Measurements from ENCODE around the gene RANGRF. TPM values are rescaled to one million over a fixed set of nuclear protein-coding genes. Genes with fewer than 3 reads are reported as not detected.

The RANGRF gene
- total and polyA plus RNA-seq, 9 of the 15 experiments (the other 6 are each of a cell fraction or from before 2014, with no cell fraction given) = 7.6 to 60.0 (median 16.0) TPM

GRCh38 chr17:8249621-8250500 is 38.6 kb upstream of the RANGRF start (continued):
- TF ChIP-seq KAT8 (IDR thresholded peaks at IDR 0.05; ENCODE audit: low read depth) (no peak), ZNF668 (CRISPR knock-in tag; IDR thresholded peaks at IDR 0.05) (no peak), SREBF1 (IDR thresholded peaks at IDR 0.05; ENCODE audit: borderline replicate concordance, low read depth, low read length) (no peak), HES1 (IDR thresholded peaks at IDR 0.05; ENCODE audit: low read depth) (no peak), ZC3H4 (CRISPR knock-in tag; IDR thresholded peaks at IDR 0.05; ENCODE audit: borderline replicate concordance) (no peak), ZNF316 (IDR thresholded peaks at IDR 0.05) (peak; percentile 85), SIX5 (IDR thresholded peaks at IDR 0.05; ENCODE audit: borderline replicate concordance in 1 of 2, insufficient read depth in 1 of 2, low read depth in 1 of 2, low read length in 2 of 2) (no peak), CREM (IDR thresholded peaks at IDR 0.05; ENCODE audit: low read depth) (no peak), ILF3 (IDR thresholded peaks at IDR 0.05; ENCODE audit: borderline replicate concordance) (no peak), KDM1A (IDR thresholded peaks at IDR 0.05) (0 out of 4 replicates have a peak, but pooled peaks of 1 of the 2 experiments have one; percentile 7), PHB2 (IDR thresholded peaks at IDR 0.05; ENCODE audit: low read depth) (no peak), TCF7 (IDR thresholded peaks at IDR 0.05; ENCODE audit: borderline replicate concordance) (no peak), VEZF1 (CRISPR knock-in tag; IDR thresholded peaks at IDR 0.05) (no peak), MED1 (CRISPR knock-in tag; IDR thresholded peaks at IDR 0.05; ENCODE audit: borderline replicate concordance) (no peak), HMG20A (CRISPR knock-in tag; conservative IDR thresholded peaks at IDR 0.05) (no peak), NFIC (IDR thresholded peaks at IDR 0.05) (no peak), TEAD2 (tag; IDR thresholded peaks at IDR 0.05) (no peak), ETS2 (tag; IDR thresholded peaks at IDR 0.05; ENCODE audit: borderline replicate concordance, poor library complexity, severe bottlenecking) (no peak)
- TF ChIP-seq, protein P1, sequence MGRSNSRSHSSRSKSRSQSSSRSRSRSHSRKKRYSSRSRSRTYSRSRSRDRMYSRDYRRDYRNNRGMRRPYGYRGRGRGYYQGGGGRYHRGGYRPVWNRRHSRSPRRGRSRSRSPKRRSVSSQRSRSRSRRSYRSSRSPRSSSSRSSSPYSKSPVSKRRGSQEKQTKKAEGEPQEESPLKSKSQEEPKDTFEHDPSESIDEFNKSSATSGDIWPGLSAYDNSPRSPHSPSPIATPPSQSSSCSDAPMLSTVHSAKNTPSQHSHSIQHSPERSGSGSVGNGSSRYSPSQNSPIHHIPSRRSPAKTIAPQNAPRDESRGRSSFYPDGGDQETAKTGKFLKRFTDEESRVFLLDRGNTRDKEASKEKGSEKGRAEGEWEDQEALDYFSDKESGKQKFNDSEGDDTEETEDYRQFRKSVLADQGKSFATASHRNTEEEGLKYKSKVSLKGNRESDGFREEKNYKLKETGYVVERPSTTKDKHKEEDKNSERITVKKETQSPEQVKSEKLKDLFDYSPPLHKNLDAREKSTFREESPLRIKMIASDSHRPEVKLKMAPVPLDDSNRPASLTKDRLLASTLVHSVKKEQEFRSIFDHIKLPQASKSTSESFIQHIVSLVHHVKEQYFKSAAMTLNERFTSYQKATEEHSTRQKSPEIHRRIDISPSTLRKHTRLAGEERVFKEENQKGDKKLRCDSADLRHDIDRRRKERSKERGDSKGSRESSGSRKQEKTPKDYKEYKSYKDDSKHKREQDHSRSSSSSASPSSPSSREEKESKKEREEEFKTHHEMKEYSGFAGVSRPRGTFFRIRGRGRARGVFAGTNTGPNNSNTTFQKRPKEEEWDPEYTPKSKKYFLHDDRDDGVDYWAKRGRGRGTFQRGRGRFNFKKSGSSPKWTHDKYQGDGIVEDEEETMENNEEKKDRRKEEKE (IDR thresholded peaks at IDR 0.05; ENCODE audit: borderline replicate concordance in 1 of 2, control insufficient read depth in 1 of 2, low read depth in 2 of 2, low read length in 1 of 2) = no peak
- TF ChIP-seq, protein P2, sequence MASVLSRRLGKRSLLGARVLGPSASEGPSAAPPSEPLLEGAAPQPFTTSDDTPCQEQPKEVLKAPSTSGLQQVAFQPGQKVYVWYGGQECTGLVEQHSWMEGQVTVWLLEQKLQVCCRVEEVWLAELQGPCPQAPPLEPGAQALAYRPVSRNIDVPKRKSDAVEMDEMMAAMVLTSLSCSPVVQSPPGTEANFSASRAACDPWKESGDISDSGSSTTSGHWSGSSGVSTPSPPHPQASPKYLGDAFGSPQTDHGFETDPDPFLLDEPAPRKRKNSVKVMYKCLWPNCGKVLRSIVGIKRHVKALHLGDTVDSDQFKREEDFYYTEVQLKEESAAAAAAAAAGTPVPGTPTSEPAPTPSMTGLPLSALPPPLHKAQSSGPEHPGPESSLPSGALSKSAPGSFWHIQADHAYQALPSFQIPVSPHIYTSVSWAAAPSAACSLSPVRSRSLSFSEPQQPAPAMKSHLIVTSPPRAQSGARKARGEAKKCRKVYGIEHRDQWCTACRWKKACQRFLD (CRISPR knock-in tag; IDR thresholded peaks at IDR 0.05) = 0 out of 2 replicates have a peak, but pooled peaks have one; percentile 40

Data from K562 (cell line).